ENCODE measurements around the gene MMAB. TPM values are rescaled to one million over a fixed set of nuclear protein-coding genes. Genes with fewer than 3 reads are reported as not detected.

Gene MMAB
- total RNA-seq, 4 donors from 2014 or later, result 45.2 to 59.5 (median 52.3) TPM

DNA sequence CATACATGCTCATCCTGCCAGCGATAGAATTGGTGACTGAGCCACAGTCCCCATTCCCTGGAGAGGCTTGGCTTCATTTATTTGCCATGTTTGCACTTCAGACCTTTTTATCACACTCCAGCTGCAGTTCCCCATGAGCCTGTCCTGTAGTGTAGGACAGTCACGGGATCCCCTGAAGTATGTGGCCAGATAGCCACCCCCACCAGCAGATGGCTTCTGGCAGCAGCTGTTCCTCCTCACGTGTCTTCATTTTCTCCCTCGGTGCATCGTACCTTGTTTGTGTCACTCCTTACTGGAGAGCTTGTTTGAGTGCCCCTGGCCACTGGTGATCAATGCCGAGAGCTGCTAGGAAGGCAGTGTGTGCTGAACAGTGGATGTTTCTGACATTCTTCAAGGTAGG lies 55.7 kb downstream of the MMAB start:
- peaks cover 9 to 100% (median 29%) of the 10 kb centered on the region in 3 donors for H3K36me3 ChIP-seq
- H3K4me3 ChIP-seq, result no peak overlapping the region
- H3K27ac ChIP-seq, result peak overlapping the region in 1 of 4 donors; percentile 73
- intact Hi-C loops (cut with DNase I), result no loop called here
- no peaks in the 10 kb centered on the region for H3K27me3 ChIP-seq
- H3K9me3 ChIP-seq, result no peaks in the 10 kb centered on the region
- 87 to 88% methylated on average over 6 of the region's 6 CpGs for WGBS, 2 donors
- TF ChIP-seq, protein P1, sequence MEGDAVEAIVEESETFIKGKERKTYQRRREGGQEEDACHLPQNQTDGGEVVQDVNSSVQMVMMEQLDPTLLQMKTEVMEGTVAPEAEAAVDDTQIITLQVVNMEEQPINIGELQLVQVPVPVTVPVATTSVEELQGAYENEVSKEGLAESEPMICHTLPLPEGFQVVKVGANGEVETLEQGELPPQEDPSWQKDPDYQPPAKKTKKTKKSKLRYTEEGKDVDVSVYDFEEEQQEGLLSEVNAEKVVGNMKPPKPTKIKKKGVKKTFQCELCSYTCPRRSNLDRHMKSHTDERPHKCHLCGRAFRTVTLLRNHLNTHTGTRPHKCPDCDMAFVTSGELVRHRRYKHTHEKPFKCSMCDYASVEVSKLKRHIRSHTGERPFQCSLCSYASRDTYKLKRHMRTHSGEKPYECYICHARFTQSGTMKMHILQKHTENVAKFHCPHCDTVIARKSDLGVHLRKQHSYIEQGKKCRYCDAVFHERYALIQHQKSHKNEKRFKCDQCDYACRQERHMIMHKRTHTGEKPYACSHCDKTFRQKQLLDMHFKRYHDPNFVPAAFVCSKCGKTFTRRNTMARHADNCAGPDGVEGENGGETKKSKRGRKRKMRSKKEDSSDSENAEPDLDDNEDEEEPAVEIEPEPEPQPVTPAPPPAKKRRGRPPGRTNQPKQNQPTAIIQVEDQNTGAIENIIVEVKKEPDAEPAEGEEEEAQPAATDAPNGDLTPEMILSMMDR (IDR thresholded peaks at IDR 0.05), result no peak
- no peak for TF ChIP-seq POLR2A (IDR thresholded peaks at IDR 0.05)
- peaks cover 0 to 20% (median 12%) of the 10 kb centered on the region in 3 donors for H3K4me1 ChIP-seq
- DNase-seq, result no peak

DNA sequence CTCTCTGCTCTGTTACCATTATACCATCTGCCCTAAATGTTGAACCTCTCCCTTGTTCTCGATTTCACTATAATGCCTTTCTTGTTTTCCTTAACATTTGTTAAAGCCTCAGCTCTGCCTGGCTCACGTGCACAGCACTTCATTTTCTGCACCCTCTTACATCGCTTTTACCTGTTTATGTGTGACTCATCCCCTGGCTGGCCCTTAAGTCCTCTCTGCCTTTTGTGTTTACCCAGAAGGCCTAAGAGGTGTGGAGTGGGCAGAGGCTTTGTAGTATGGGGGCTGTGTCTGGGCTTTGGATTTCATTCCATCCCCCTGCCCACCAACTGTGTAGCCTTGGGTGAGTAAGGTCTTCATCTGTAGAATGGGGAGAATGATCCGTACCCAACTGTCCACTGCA lies 59.3 kb downstream of the MMAB start:
- H3K9me3 ChIP-seq, result no peaks in the 10 kb centered on the region
- H3K36me3 ChIP-seq, result peaks cover 14 to 100% (median 44%) of the 10 kb centered on the region in 3 donors
- no peak for TF ChIP-seq POLR2A (IDR thresholded peaks at IDR 0.05)
- TF ChIP-seq, protein P1 (IDR thresholded peaks at IDR 0.05), result no peak
- H3K4me1 ChIP-seq, result peaks cover 0 to 11% (median 8%) of the 10 kb centered on the region in 3 donors
- DNase-seq, result no peak
- intact Hi-C loops (cut with DNase I), result no loop called here
- H3K4me3 ChIP-seq, result no peak overlapping the region
- WGBS, 2 donors, result 78 to 86% methylated on average over 4 of the region's 4 CpGs
- no peak overlapping the region for H3K27ac ChIP-seq
- H3K27me3 ChIP-seq, result no peaks in the 10 kb centered on the region

DNA sequence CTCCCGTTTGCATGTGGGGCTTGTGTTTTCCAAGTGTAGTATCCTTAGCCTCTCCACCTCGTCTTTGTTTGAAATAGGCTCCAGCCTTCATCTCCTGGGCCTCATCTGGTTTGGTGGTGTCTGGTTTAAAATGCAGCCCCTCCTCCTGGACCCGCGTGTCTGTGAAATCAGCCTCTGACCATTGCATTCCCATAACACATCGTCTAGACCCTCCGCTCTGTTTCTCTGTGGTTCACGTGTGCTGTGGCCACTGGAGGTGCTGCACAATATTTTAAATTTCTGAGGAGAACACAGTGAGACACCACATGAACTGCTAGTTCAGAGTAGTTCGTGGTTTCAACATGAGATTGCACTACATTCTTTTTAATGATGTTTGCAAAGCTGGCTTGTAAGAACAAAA lies 60.3 kb downstream of the MMAB start:
- H3K4me1 ChIP-seq, result peaks cover 0 to 1% (median under 1%) of the 10 kb centered on the region in 3 donors
- intact Hi-C loops (cut with DNase I), result no loop called here
- no peaks in the 10 kb centered on the region for H3K27me3 ChIP-seq
- 83 to 93% methylated on average over 8 of the region's 8 CpGs for WGBS, 2 donors
- H3K4me3 ChIP-seq, result no peak overlapping the region
- DNase-seq, result no peak
- TF ChIP-seq POLR2A (IDR thresholded peaks at IDR 0.05), result no peak
- TF ChIP-seq, protein P1 (IDR thresholded peaks at IDR 0.05), result no peak
- H3K9me3 ChIP-seq, result no peaks in the 10 kb centered on the region
- H3K27ac ChIP-seq, result no peak overlapping the region
- peaks cover 14 to 100% (median 43%) of the 10 kb centered on the region in 3 donors for H3K36me3 ChIP-seq

DNA sequence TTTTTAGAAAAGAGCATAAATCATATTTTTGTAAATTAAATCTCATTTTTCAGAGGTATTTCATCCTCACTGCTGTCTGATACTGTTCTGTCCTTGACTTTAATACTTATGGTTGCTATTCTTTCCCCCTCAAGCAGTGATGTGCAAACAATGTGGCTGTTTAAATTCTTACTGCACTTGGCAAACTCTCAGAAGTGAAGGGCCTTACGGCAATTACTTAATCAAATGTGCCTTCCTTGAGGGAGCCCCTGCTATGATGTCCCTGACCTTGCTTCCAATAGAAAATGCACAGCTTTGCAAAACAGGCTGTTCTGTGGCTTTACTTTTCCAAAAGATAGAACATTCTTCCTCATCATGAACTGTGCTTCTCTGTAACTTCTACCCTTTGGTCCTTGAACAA lies 60.7 kb downstream of the MMAB start:
- no peak for TF ChIP-seq POLR2A (IDR thresholded peaks at IDR 0.05)
- TF ChIP-seq, protein P1 (IDR thresholded peaks at IDR 0.05), result no peak
- H3K4me3 ChIP-seq, result no peak overlapping the region
- no peaks in the 10 kb centered on the region for H3K9me3 ChIP-seq
- 77 to 94% methylated on average over 1 of the region's 1 CpG for WGBS, 2 donors
- no peak overlapping the region for H3K27ac ChIP-seq
- H3K36me3 ChIP-seq, result peaks cover 16 to 100% (median 41%) of the 10 kb centered on the region in 3 donors
- DNase-seq, result no peak
- no peaks in the 10 kb centered on the region for H3K27me3 ChIP-seq
- H3K4me1 ChIP-seq, result no peaks in the 10 kb centered on the region
- intact Hi-C loops (cut with DNase I), result no loop called here

DNA sequence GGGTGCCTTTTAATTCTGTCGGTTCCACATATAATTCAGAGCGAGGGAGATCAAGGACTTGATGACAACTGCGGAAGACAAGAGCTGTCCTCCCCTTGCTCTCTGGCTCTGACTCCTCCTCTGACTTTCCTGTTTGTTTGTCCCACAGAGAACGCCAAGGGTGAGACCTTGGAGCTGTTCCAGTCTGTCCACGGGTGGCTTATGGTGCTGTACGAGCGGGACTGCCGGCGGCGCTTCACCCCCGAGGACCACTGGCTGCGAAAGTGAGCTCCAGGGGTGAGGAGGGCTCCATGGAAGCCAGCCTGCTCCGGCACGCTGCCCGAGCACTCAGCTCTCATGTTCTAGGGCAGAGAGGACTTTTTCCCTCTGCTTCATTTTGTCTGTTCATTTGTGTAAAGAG lies 63.1 kb downstream of the MMAB start:
- H3K4me1 ChIP-seq, result no peaks in the 10 kb centered on the region
- peaks cover 20 to 100% (median 43%) of the 10 kb centered on the region in 3 donors for H3K36me3 ChIP-seq
- no peak overlapping the region for H3K27ac ChIP-seq
- intact Hi-C loops (cut with DNase I), result no loop called here
- H3K4me3 ChIP-seq, result no peak overlapping the region
- no peak for TF ChIP-seq POLR2A (IDR thresholded peaks at IDR 0.05)
- TF ChIP-seq, protein P1 (IDR thresholded peaks at IDR 0.05), result no peak
- H3K27me3 ChIP-seq, result no peaks in the 10 kb centered on the region
- WGBS, 2 donors, result 77 to 83% methylated on average over 5 to 15 of the region's 15 CpGs
- H3K9me3 ChIP-seq, result no peaks in the 10 kb centered on the region
- no peak for DNase-seq
